ENCODE data around the gene RABGAP1L.
"Not testable (repeated sequence)": the region's sequence is repeated elsewhere in the genome, so short reads cannot be mapped to it uniquely, and the experiment has no call there.

Gene RABGAP1L

GRCh38 chr1:174469052-174469451 lies 309.7 kb downstream of the RABGAP1L start:
- no peak for DNase-seq

- DNase-seq: no peak
These were observed 310.4 kb downstream of the RABGAP1L start for GRCh38 chr1:174469687-174470086.

DNA sequence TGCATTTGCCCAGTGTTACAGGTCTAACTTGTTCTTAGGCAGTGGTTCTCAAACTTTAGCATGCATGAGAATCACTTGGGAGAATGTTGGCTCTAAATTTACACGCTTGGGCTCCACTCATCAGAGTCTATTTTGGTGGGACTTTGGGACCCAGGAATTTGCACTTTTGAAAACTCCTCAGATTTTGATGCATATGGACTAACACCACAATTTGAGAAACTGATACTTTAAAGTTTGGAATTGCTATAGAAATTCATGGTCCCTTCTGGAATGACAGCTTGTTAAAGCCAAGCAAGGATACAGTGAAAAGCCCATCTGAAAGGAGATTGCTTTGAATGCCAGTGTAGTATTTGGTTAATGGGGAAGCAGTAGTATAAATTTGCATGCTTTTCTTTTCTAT lies 320.0 kb downstream of the RABGAP1L start:
- no peak for DNase-seq

GRCh38 chr1:174480324-174480723 lies 321.0 kb downstream of the RABGAP1L start:
- DNase-seq: no peak

GRCh38 chr1:174491606-174492005 lies 332.3 kb downstream of the RABGAP1L start:
- no peak for DNase-seq

GRCh38 chr1:174497478-174497877 lies 338.2 kb downstream of the RABGAP1L start:
- no peak for DNase-seq

GRCh38 chr1:174516755-174517154 lies 357.4 kb downstream of the RABGAP1L start:
- not testable (repeated sequence) for DNase-seq

- DNase-seq: no peak
These were observed 360.5 kb downstream of the RABGAP1L start for GRCh38 chr1:174519844-174520243.

GRCh38 chr1:174531751-174532150 lies 372.4 kb downstream of the RABGAP1L start:
- no peak for DNase-seq

DNA sequence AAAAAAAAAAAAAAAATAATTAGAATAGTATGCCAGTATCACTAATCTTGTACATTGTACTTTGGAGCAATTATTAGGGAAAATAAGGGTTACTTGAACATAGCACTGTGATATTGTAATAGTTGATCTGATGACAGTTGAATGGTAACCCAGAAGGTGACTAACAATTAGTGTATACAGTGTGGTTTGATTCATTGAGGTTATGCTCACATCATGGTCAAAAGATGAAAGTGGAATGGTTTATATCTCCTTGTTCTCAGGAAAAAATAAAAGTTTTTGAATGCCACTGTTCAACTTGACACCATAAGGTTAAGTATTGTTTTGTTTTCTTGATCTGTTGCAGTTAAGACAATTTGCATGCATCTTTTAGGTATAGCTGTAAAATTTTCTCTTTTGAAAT lies 375.5 kb downstream of the RABGAP1L start:
- no peak for DNase-seq

GRCh38 chr1:174535207-174535606 lies 375.9 kb downstream of the RABGAP1L start:
- DNase-seq: no peak

DNA sequence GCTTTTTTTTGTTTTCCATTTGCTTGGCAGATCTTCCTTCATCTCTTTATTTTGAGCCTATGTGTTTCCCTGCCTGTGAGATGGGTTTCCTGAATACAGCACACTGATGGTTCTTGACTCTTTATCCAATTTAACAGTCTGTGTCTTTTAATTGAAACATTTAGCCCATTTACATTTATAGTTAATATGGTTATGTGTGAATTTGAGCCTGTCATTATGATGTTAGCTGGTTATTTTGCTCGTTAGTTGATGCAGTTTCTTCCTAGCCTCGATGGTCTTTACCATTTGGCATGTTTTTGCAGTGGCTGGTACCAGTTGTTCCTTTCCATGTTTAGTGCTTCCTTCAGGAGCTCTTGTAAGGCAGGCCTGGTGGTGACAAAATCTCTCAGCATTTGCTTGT lies 384.1 kb downstream of the RABGAP1L start:
- DNase-seq: not testable (repeated sequence)

- no peak for DNase-seq
These were observed 391.0 kb downstream of the RABGAP1L start for GRCh38 chr1:174550296-174550695.

- DNase-seq: no peak
These were observed 397.1 kb downstream of the RABGAP1L start for GRCh38 chr1:174556392-174556791.

- DNase-seq: no peak
These were observed 409.2 kb downstream of the RABGAP1L start for GRCh38 chr1:174568551-174568950.

DNA sequence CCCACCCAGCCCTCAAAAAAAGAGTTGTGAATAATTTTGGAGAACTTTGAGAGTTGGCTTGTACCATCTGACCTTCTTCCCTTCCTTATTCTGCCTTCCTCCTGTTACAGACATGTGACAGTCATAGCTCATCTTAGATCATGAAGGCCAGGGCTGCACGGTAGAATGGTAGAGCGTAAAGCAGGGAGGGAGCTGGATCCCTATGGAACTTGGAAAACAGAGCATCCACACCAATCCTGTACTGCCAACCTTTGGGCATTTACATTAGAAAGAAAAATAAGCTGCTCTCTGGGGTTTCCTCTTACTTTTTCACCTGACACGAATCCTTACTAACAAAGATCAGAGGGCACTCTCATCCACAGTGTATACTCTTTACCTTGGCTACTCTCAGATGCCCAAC lies 409.9 kb downstream of the RABGAP1L start:
- DNase-seq: no peak

DNA sequence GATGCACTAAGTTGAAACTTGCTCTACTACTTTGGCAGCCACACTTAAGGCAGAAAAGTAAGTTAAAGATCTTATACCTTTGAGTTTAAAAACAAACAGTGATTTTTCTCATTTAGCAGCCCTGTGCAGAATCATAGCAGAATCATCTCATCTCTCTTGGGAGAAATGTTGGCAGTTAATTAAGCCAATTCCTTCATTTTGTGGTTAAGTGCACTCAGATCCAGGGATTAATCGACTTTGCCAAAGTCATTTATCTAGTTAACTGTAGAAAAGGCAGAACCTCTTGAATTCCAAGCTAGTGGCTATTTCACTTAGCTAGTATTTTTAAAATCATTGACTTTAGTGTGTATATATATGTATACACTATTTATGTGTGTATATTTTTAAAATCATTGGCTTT lies 413.5 kb downstream of the RABGAP1L start:
- DNase-seq: no peak

DNA sequence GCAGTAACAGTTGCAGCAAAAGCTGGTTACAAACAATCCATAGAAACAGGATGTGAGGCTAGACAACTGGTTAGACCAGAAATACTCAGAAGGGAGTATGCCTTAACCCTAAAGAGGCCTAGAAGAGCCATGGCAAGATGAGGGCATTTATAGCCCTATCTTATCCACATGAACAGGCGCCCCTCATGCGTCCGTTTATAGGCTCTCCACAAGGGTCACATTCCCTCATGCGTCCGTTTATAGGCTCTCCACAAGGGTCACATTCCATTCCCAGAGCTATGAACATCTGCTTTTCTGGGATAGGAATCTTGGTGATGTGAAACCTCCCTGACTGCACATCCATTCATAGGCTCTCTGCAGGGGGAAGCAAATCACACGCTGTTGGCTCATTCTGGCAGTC lies 416.8 kb downstream of the RABGAP1L start:
- DNase-seq: not testable (repeated sequence)

GRCh38 chr1:174577681-174578080 lies 418.4 kb downstream of the RABGAP1L start:
- DNase-seq: no peak

DNA sequence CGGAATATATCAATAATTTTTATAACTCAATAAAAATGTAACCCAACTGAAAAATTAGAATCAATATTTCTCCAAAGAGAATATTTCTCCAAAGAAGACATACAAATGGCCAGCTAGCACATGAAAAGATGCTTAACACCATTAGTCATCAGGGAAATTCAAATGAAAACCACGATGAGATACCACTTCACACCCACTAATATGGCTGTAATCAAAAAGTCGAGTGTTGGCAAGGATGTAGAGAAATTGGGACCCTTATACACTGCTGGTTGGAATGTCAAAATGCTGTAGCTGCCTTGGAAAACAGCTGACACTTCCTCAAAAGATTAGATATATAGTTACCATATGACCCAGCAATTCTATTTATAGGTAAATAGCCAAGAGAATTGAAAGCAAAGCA lies 421.5 kb downstream of the RABGAP1L start:
- DNase-seq: no peak

DNA sequence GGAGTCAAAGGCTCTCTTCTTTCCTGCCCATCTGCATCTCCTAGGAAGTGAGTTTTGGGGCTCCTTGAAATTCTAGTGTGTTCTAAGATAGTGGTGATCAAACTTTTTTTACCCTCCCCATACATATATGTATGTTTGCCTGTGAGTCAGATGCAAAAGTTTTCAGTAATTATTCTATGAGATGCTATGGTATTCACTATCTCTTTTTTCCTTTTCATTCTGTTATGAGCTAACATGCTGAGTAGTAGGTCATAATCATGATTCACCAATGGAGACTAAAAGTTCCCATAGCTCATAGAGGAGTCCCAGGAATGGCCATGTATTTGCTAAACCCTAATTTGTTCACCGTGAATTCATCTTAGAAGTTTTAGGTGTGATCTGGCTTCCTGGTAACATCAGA lies 424.0 kb downstream of the RABGAP1L start:
- DNase-seq: no peak

DNA sequence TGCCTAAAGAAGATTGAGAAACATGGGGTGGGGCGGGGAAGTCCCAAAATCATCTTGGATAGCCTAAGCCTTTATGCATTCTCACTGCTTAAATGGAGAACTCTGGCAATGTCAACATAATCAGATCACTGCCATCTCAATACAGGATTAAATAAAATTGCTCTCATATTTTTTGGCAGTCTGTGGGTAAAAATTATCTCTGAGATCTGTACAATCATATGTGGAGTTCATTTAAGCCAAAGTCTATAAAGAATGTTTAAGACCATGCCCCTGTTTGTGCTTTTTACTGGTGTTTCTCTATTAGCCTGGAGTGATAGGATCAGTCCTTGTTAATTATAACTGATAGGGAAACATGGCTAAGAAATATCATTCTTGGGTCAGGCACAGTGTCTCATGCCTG lies 424.8 kb downstream of the RABGAP1L start:
- no peak for DNase-seq

- not testable (repeated sequence) for DNase-seq
These were observed 429.3 kb downstream of the RABGAP1L start for GRCh38 chr1:174588618-174589017.

- DNase-seq: no peak
These were observed 445.9 kb downstream of the RABGAP1L start for GRCh38 chr1:174605198-174605597.

- DNase-seq: no peak
These were observed 447.2 kb downstream of the RABGAP1L start for GRCh38 chr1:174606471-174606870.

DNA sequence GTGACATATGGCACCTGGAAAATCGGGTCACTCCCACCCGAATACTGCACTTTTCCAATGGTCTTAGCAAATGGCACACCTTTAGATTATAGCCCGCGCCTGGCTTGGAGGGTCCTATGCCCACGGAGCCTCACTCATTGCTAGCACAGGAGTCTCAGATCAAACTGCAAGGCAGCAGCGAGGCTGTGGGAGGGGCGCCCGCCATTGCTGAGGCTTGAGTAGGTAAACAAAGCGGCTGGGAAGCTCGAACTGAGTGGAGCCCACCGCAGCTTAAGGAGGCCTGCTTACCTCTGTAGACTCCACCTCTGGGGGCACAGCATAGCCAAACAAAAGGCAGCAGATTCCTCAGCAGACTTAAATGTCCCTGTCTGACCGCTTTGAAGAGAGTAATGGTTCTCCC lies 458.6 kb downstream of the RABGAP1L start:
- DNase-seq: not testable (repeated sequence)
